ENCODE data around the gene LYPLA2. TPM values are rescaled to one million over a fixed set of nuclear protein-coding genes. Genes with fewer than 3 reads are reported as not detected.

Gene LYPLA2
- total and polyA plus RNA-seq, 2 of the 4 experiments (the other 2 are of a cell fraction) = 44.3 to 78.6 TPM

- H4K20me1 ChIP-seq (ENCODE audit: insufficient read depth, low read length) = peaks cover 37% of the 10 kb centered on the region
- peak overlapping the region; percentile 98 for H2AFZ ChIP-seq (replicated peaks; ENCODE audit: low read length, poor library complexity)
- peak overlapping the region; percentile 98 for H2AK9ac ChIP-seq (replicated peaks; ENCODE audit: low read depth, low read length, poor library complexity)
- peak overlapping the region; percentile 52; the same call in 1 of the 2 replicates for H2BK120ac ChIP-seq (ENCODE audit: low read depth, low read length)
- peak overlapping the region; percentile 85 for H3K4ac ChIP-seq (ENCODE audit: low read depth, low read length)
- H3K14ac ChIP-seq (replicated peaks; ENCODE audit: low read depth, low read length) = peak overlapping the region; percentile 94; the same call in 1 of the 2 replicates
- H3K27ac ChIP-seq (ENCODE audit: insufficient read depth, low read length) = peak overlapping the region; percentile 75
- whole genome bisulfite sequencing, 2 experiments (ENCODE audit: extremely low coverage in 2 of 2, insufficient read length in 1 of 2) = 29% methylated on average over 6 of the region's 28 CpGs; no CpG with 5 or more reads in 1 of the 2 experiments
- no peak overlapping the region for H2BK20ac ChIP-seq (ENCODE audit: low read depth, low read length)
- POLR2A ChIA-PET (ENCODE audit: unreplicated experiment) = no interaction called here
- H3K36me3 ChIP-seq (ENCODE audit: control insufficient read depth, insufficient read depth, low read length) = peaks cover 2% of the 10 kb centered on the region; the same call in 1 of the 2 replicates
- H4K8ac ChIP-seq (ENCODE audit: low read depth in 2 of 2, low read length in 2 of 2) = peak overlapping the region; percentile 94 to 96
- TF ChIP-seq, protein P1, sequence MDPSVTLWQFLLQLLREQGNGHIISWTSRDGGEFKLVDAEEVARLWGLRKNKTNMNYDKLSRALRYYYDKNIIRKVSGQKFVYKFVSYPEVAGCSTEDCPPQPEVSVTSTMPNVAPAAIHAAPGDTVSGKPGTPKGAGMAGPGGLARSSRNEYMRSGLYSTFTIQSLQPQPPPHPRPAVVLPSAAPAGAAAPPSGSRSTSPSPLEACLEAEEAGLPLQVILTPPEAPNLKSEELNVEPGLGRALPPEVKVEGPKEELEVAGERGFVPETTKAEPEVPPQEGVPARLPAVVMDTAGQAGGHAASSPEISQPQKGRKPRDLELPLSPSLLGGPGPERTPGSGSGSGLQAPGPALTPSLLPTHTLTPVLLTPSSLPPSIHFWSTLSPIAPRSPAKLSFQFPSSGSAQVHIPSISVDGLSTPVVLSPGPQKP (IDR thresholded peaks at IDR 0.05; ENCODE audit: borderline replicate concordance, low read depth, low read length) = no peak
- TF ChIP-seq CHD1 (IDR thresholded peaks at IDR 0.05; ENCODE audit: low read depth, low read length) = no peak
- peak; percentile 8; the same call in 1 of the 2 replicates for TF ChIP-seq BHLHE40 (IDR thresholded peaks at IDR 0.05; ENCODE audit: low read depth, low read length)
- TF ChIP-seq MAFK (IDR thresholded peaks at IDR 0.05; ENCODE audit: low read depth, low read length) = no peak
- 0 out of 2 replicates have a peak, but pooled peaks have one; percentile 21 for TF ChIP-seq CEBPB (IDR thresholded peaks at IDR 0.05; ENCODE audit: low read depth, low read length)
- H3K4me1 ChIP-seq (ENCODE audit: control insufficient read depth, insufficient read depth, low read length) = peaks cover 2% of the 10 kb centered on the region
- peak overlapping the region; percentile 81 for H4K91ac ChIP-seq (ENCODE audit: insufficient read depth, low read depth, low read length)
- peak overlapping the region; percentile 57; the same call in 1 of the 2 replicates for H3K56ac ChIP-seq (ENCODE audit: extremely low read depth, insufficient read depth, low read length)
- H3K18ac ChIP-seq (ENCODE audit: low read depth, low read length) = no peak overlapping the region
- no peak overlapping the region for H2BK15ac ChIP-seq (ENCODE audit: low read depth, low read length)
- peak overlapping the region; percentile 88 for H3K9ac ChIP-seq (ENCODE audit: low read depth, low read length)
- H3K23ac ChIP-seq (ENCODE audit: low read depth, low read length) = peak overlapping the region; percentile 91
- H4K5ac ChIP-seq (ENCODE audit: low read depth, low read length) = peak overlapping the region; percentile 43
- H2BK5ac ChIP-seq (ENCODE audit: low read depth, low read length, poor library complexity, severe bottlenecking) = peak overlapping the region; percentile 55
- H3K9me3 ChIP-seq (ENCODE audit: control insufficient read depth, insufficient read depth, low read length) = no peaks in the 10 kb centered on the region
- H3K79me1 ChIP-seq (ENCODE audit: low read depth in 1 of 2, low read length in 2 of 2) = peaks cover 16 to 65% of the 10 kb centered on the region in 2 experiments
- no peaks in the 10 kb centered on the region for H3K27me3 ChIP-seq (ENCODE audit: control insufficient read depth, insufficient read depth, low read length)
- in situ Hi-C loops (cut with MboI; ENCODE audit: low sequenced_read_pairs) (no loop called here), intact Hi-C loops (cut with micrococcal nuclease) (loop anchor here (5.0 kb wide), 1 partner anchor 50 kb away; the partner anchor contains the start of gene RPL11), dilution Hi-C loops (cut with HindIII; ENCODE audit: low sequenced_read_pairs, unreplicated experiment) (no loop called here)
- ATAC-seq (ENCODE audit: low read depth) = peak; percentile 40
- H3K9me1 ChIP-seq (ENCODE audit: insufficient read depth, low read length) = peaks cover 3% of the 10 kb centered on the region; the same call in 1 of the 2 replicates
- peak overlapping the region; percentile 77 for H3K4me2 ChIP-seq (ENCODE audit: low read depth, low read length)
- CTCF ChIA-PET = interaction anchor here (0.6 to 1.0 kb wide), 2 partner anchors 9 to 11 kb away, joined by 3 read pairs; no protein-coding TSS in a partner anchor
- H2AK5ac ChIP-seq (ENCODE audit: low read depth, low read length) = peak overlapping the region; percentile 59; the same call in 1 of the 2 replicates
- H3K4me3 ChIP-seq (ENCODE audit: insufficient read depth, low read depth, low read length) = peak overlapping the region; percentile 88
- DNase-seq = no peak
- BruUV-seq (replicated peaks) = no TSS peak
Measured at GRCh38 chr1:23742670-23743286, 48.2 kb upstream of the LYPLA2 start.

Data from IMR-90 (cell line).